Measurements from ENCODE around the gene EFCAB14. TPM values are rescaled to one million over a fixed set of nuclear protein-coding genes. Genes with fewer than 3 reads are reported as not detected.

The EFCAB14 gene
- total and polyA plus RNA-seq, 2 of the 4 experiments (the other 2 are of a cell fraction), result 28.6 to 43.0 TPM

DNA sequence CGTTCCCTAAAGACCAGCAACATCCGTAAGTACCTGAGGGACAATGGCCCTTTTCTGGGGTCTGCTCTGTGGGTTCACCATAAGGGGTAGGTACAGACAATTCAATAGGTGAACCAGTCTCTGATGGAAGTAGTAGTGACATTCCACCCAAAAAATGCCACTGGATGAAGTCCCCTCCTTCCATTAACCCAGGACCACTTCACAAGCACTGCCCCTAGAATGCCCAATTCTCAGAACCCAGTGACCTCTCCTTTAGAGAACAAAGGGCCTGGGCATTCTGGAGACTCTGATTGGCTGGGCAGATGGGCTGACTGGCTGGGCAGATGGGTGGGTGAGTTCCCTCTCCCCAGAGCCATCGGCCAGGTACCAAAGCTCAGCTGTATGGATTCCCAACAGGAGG, 47.4 kb downstream of the EFCAB14 start, which contains the start of gene TEX38:
TSS of gene TEX38 (plus strand) at position 301 of the 400 bp plus-strand sequence. CDS start at position 382, 81 bp downstream.
- dilution Hi-C loops (cut with HindIII; ENCODE audit: low sequenced_read_pairs, unreplicated experiment), result no loop called here
- Histone ChIP-seq H3K4me3 (ENCODE audit: insufficient read depth, low read depth, low read length) (no peak within 1 kb of the TSS), H3K9ac (ENCODE audit: low read depth, low read length) (no peak within 1 kb of the TSS), H3K56ac (ENCODE audit: extremely low read depth, insufficient read depth, low read length) (no peak within 1 kb of the TSS), H2AK5ac (ENCODE audit: low read depth, low read length) (no peak within 1 kb of the TSS), H3K79me1 (ENCODE audit: low read depth in 1 of 2, low read length in 2 of 2) (peaks cover 9 to 12% of the 10 kb centered on the region in 2 experiments), H4K20me1 (ENCODE audit: insufficient read depth, low read length) (no peaks in the 10 kb centered on the region), H2BK15ac (ENCODE audit: low read depth, low read length) (no peak within 1 kb of the TSS), H3K36me3 (ENCODE audit: control insufficient read depth, insufficient read depth, low read length) (peaks cover 3% of the 10 kb centered on the region), H3K9me1 (ENCODE audit: insufficient read depth, low read length) (peaks cover 21% of the 10 kb centered on the region), H3K23ac (ENCODE audit: low read depth, low read length) (no peak within 1 kb of the TSS), H2BK20ac (ENCODE audit: low read depth, low read length) (no peak within 1 kb of the TSS), H3K9me3 (ENCODE audit: control insufficient read depth, insufficient read depth, low read length) (no peaks in the 10 kb centered on the region), H4K91ac (ENCODE audit: insufficient read depth, low read depth, low read length) (no peak within 1 kb of the TSS), H4K8ac (ENCODE audit: low read depth in 2 of 2, low read length in 2 of 2) (no peak within 1 kb of the TSS), H2AFZ (replicated peaks; ENCODE audit: low read length, poor library complexity) (no peak within 1 kb of the TSS), H3K4ac (ENCODE audit: low read depth, low read length) (no peak within 1 kb of the TSS), H3K27ac (ENCODE audit: insufficient read depth, low read length) (no peak within 1 kb of the TSS), H2AK9ac (replicated peaks; ENCODE audit: low read depth, low read length, poor library complexity) (no peak within 1 kb of the TSS), H2BK5ac (ENCODE audit: low read depth, low read length, poor library complexity, severe bottlenecking) (no peak within 1 kb of the TSS), H3K14ac (replicated peaks; ENCODE audit: low read depth, low read length) (no peak within 1 kb of the TSS), H2BK120ac (ENCODE audit: low read depth, low read length) (no peak within 1 kb of the TSS), H3K4me2 (ENCODE audit: low read depth, low read length) (no peak within 1 kb of the TSS), H4K5ac (ENCODE audit: low read depth, low read length) (no peak within 1 kb of the TSS), H3K27me3 (ENCODE audit: control insufficient read depth, insufficient read depth, low read length) (no peaks in the 10 kb centered on the region), H3K18ac (ENCODE audit: low read depth, low read length) (no peak within 1 kb of the TSS), H3K4me1 (ENCODE audit: control insufficient read depth, insufficient read depth, low read length) (peaks cover 9% of the 10 kb centered on the region)
- no TSS peak for BruUV-seq (replicated peaks)
- ATAC-seq (ENCODE audit: low read depth) (no peak), DNase-seq (no peak)
- ChIA-PET CTCF (no interaction called here), POLR2A (ENCODE audit: unreplicated experiment) (no interaction called here)
- WGBS, 2 experiments (ENCODE audit: extremely low coverage in 2 of 2, insufficient read length in 1 of 2), result no CpG with 5 or more reads among the region's 3 CpGs
- in situ Hi-C loops (cut with MboI; ENCODE audit: low sequenced_read_pairs), result no loop called here
- TF ChIP-seq, protein P1, sequence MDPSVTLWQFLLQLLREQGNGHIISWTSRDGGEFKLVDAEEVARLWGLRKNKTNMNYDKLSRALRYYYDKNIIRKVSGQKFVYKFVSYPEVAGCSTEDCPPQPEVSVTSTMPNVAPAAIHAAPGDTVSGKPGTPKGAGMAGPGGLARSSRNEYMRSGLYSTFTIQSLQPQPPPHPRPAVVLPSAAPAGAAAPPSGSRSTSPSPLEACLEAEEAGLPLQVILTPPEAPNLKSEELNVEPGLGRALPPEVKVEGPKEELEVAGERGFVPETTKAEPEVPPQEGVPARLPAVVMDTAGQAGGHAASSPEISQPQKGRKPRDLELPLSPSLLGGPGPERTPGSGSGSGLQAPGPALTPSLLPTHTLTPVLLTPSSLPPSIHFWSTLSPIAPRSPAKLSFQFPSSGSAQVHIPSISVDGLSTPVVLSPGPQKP (IDR thresholded peaks at IDR 0.05; ENCODE audit: borderline replicate concordance, low read depth, low read length), result no peak
- TF ChIP-seq MXI1 (IDR thresholded peaks at IDR 0.05; ENCODE audit: borderline replicate concordance, low read depth, low read length), result no peak
- TF ChIP-seq, protein P2, sequence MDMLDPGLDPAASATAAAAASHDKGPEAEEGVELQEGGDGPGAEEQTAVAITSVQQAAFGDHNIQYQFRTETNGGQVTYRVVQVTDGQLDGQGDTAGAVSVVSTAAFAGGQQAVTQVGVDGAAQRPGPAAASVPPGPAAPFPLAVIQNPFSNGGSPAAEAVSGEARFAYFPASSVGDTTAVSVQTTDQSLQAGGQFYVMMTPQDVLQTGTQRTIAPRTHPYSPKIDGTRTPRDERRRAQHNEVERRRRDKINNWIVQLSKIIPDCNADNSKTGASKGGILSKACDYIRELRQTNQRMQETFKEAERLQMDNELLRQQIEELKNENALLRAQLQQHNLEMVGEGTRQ (IDR thresholded peaks at IDR 0.05; ENCODE audit: low read depth, low read length), result no peak
- TF ChIP-seq RAD21 (IDR thresholded peaks at IDR 0.05; ENCODE audit: low read length), result no peak
- TF ChIP-seq SMC3 (IDR thresholded peaks at IDR 0.05; ENCODE audit: low read depth, low read length), result no peak
- no peak for TF ChIP-seq RCOR1 (IDR thresholded peaks at IDR 0.05; ENCODE audit: insufficient replicate concordance, low read length)
- no peak for TF ChIP-seq POLR2A (IDR thresholded peaks at IDR 0.05; ENCODE audit: low read depth, low read length)
- TF ChIP-seq RFX5 (IDR thresholded peaks at IDR 0.05; ENCODE audit: low read depth, low read length), result no peak
- TF ChIP-seq NFE2L2 (IDR thresholded peaks at IDR 0.05; ENCODE audit: low read depth, low read length), result no peak
- no peak for TF ChIP-seq MAZ (IDR thresholded peaks at IDR 0.05; ENCODE audit: borderline replicate concordance, low read depth, low read length)
- TF ChIP-seq, protein P3, sequence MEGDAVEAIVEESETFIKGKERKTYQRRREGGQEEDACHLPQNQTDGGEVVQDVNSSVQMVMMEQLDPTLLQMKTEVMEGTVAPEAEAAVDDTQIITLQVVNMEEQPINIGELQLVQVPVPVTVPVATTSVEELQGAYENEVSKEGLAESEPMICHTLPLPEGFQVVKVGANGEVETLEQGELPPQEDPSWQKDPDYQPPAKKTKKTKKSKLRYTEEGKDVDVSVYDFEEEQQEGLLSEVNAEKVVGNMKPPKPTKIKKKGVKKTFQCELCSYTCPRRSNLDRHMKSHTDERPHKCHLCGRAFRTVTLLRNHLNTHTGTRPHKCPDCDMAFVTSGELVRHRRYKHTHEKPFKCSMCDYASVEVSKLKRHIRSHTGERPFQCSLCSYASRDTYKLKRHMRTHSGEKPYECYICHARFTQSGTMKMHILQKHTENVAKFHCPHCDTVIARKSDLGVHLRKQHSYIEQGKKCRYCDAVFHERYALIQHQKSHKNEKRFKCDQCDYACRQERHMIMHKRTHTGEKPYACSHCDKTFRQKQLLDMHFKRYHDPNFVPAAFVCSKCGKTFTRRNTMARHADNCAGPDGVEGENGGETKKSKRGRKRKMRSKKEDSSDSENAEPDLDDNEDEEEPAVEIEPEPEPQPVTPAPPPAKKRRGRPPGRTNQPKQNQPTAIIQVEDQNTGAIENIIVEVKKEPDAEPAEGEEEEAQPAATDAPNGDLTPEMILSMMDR (conservative IDR thresholded peaks at IDR 0.05; ENCODE audit: low read depth, low read length), result no peak
- TF ChIP-seq FOS (IDR thresholded peaks at IDR 0.05; ENCODE audit: low read depth, low read length), result no peak
- no peak for TF ChIP-seq BHLHE40 (IDR thresholded peaks at IDR 0.05; ENCODE audit: low read depth, low read length)
- TF ChIP-seq MAFK (IDR thresholded peaks at IDR 0.05; ENCODE audit: low read depth, low read length), result no peak
- TF ChIP-seq CHD1 (IDR thresholded peaks at IDR 0.05; ENCODE audit: low read depth, low read length), result no peak
- TF ChIP-seq CEBPB (IDR thresholded peaks at IDR 0.05; ENCODE audit: low read depth, low read length), result no peak
- intact Hi-C loops (cut with micrococcal nuclease), result no loop called here

Measured in IMR-90 (cell line).